ENCODE measurements around the gene IL32.

Gene IL32

GRCh38 chr16:3065069-3065741 is at the start of gene IL32:
IL32 (plus strand) TSS chr16:3065640; CDS start chr16:3065812, 172 bp downstream.
- DNase-seq (ENCODE audit: low read depth, low spot score) = peak; percentile 85

GRCh38 chr16:3015865-3016521 is 49.4 kb upstream of the IL32 start:
- no peak for DNase-seq (ENCODE audit: low read depth, low spot score)

GRCh38 chr16:3017344-3017743 is 48.1 kb upstream of the IL32 start:
- DNase-seq (ENCODE audit: low read depth, low spot score) = no peak

- DNase-seq (ENCODE audit: low read depth, low spot score) = peak; percentile 76
These were observed 47.5 kb upstream of the IL32 start, which contains the start of gene CLDN6 for GRCh38 chr16:3017794-3018506. CLDN6 (minus strand) TSS chr16:3018183; CDS start chr16:3016021, 2,162 bp downstream.

GRCh38 chr16:3019594-3020246 is 45.7 kb upstream of the IL32 start:
- DNase-seq (ENCODE audit: low read depth, low spot score) = no peak

GRCh38 chr16:3020247-3020603 is 45.2 kb upstream of the IL32 start, which contains the start of gene TNFRSF12A:
TNFRSF12A (plus strand) TSS chr16:3020368; CDS start chr16:3020398, 30 bp downstream.
- peak; percentile 96 for DNase-seq (ENCODE audit: low read depth, low spot score)

- DNase-seq (ENCODE audit: low read depth, low spot score) = peak; percentile 97
These were observed 44.6 kb upstream of the IL32 start for GRCh38 chr16:3020604-3021448.

GRCh38 chr16:3021449-3022207 is 43.8 kb upstream of the IL32 start:
- DNase-seq (ENCODE audit: low read depth, low spot score) = peak; percentile 98

- peak; percentile 98 for DNase-seq (ENCODE audit: low read depth, low spot score)
These were observed 43.2 kb upstream of the IL32 start for GRCh38 chr16:3022208-3022683.

GRCh38 chr16:3022684-3023414 is 42.6 kb upstream of the IL32 start:
- DNase-seq (ENCODE audit: low read depth, low spot score) = no peak

- peak; percentile 87 for DNase-seq (ENCODE audit: low read depth, low spot score)
These were observed 42.1 kb upstream of the IL32 start for GRCh38 chr16:3023415-3023668.

- DNase-seq (ENCODE audit: low read depth, low spot score) = peak; percentile 99
These were observed 41.6 kb upstream of the IL32 start, which contains the start of the genes HCFC1R1 and THOC6 for GRCh38 chr16:3023669-3024478. HCFC1R1 (minus strand) TSS chr16:3023942; CDS start chr16:3023941, 1 bp downstream. THOC6 (plus strand) TSS chr16:3024035; CDS start chr16:3024327, 292 bp downstream.

GRCh38 chr16:3025032-3026002 is 40.1 kb upstream of the IL32 start:
- no peak for DNase-seq (ENCODE audit: low read depth, low spot score)

- no peak for DNase-seq (ENCODE audit: low read depth, low spot score)
These were observed 39.4 kb upstream of the IL32 start for GRCh38 chr16:3026003-3026378.

- no peak for DNase-seq (ENCODE audit: low read depth, low spot score)
These were observed 38.6 kb upstream of the IL32 start for GRCh38 chr16:3026609-3027488.

GRCh38 chr16:3027489-3027795 is 38.0 kb upstream of the IL32 start:
- DNase-seq (ENCODE audit: low read depth, low spot score) = no peak
